ENCODE measurements around the gene MARK2.

MARK2 gene

DNA sequence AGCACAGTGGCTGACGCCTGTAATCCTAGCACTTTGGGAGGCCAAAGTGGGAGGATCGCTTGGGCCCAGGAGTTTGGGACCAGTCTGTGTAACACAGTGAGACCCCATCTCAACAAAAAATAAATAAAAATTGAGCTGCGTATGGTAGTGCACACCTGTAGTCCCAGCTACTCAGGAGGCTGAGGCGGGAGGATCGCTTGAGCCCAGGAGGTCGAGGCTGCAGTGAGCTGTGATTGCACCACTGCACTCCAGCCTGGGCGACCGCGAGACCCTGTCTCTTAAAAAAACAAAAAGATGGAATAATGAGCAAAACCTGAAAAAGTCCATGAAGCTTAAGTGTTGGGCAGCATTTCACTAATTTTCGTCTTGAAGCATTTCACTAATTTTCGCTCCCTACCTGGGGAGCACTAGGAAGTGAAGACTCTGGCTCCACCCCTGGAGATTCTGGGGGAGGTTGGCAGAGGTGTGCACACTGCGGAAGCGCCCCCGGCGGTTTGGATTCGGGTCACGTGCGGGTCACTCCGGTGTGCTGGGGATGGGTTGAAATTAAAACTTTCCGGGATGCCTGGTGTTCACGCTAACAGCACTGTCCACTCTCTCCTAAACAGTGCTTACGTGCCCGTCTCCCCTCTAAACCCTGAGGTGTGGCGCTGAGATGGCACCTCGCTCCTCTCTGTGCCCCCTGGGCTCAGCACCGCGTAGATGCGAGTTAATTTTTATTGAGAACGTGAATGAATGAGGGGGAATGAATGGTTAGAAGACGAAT, 99.0 kb downstream of the MARK2 start:
- DNase-seq = no peak

DNA sequence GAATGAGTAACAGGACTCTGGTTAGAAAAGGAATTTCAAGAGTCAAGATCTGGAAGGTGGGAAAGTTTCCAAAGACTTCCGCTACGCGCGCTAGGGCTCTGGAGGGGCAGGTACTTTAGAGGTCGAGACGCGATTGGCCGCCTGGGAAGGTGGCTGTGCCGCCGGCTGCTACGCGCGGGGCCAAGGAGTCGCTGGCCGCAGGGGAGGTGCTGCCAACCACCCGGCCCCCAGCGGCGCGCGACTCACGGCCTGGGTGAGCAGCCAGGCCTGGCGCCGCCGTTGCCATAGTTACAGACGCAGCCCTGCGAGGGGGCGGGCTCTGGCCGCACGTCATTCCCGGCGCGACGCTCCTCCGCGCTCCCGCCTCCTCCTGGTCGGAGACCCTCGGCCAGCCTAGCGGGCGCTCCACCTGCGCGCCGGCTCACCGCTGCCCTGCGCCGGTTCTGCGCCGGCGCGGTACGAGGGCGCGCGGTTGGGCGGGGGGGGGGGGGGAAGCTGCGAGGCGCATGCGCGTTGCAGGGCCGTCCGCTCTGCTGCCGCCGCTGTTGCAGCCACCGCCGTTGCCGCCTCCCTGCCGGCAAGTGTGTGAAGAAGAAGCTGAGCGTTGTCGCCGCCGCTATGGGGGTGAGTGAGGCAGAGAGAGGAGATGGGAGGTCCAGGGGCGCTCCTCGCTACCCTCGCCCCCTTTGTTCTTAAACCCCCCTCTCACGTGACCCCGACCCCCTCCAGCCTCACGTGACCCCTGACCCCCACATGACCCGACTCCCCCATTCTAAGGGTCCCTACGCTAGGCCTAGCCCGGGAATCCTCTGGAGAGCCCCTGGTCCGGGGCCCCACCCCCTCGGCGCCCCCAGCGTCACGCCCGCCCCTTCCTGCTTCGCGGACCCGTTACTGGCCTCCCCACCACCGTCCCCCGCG, 99.8 kb downstream of the MARK2 start, which contains the start of gene NAA40:
TSS of gene NAA40 (plus strand) at position 524 of the 918 bp plus-strand sequence. CDS start at position 619, 95 bp downstream.
- peak; percentile 86 for DNase-seq

DNA sequence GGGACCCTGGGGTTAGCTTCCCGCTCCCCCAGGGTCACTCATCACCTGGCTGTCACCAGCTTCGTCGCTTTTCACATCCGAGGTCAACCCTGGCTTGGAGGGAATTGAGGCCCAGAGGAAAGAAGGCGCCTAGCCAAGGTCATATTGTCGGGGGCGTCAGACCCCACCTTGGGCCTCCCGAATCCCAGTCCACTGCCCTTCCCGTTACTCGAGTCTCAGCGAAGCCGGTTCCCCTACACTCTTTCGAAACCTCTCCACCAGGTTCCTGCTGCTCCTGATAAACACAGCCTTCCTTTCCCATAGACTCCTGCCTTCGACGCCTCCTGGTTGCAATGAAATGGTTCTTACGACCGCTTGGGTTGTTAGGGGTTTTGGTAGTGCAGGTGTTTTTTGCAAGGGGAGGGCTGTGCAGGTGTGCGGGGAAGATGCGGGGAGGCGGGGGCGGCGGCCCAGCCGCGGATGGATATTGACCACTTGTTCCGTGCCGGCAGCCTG, 100.5 kb downstream of the MARK2 start:
- no peak for DNase-seq

DNA sequence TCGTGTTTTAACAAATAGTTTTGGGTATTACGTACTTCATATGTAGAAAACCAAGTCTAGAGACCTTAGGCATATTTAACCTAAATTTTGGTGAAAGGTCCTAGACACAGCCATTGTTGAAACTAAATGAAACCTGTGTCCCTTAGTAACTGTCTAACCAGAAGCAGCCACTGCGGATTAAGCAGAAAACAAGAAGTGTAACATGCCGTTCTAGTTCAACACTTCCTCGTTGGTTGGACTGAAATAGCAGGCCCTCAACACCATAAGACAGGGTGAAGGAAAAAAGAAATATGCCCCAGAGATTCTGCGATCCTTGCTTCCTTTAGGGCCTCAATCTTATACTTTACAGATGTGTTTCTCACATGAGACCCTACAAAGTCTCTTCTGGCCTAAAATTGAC, 101.9 kb downstream of the MARK2 start:
- DNase-seq = no peak

DNA sequence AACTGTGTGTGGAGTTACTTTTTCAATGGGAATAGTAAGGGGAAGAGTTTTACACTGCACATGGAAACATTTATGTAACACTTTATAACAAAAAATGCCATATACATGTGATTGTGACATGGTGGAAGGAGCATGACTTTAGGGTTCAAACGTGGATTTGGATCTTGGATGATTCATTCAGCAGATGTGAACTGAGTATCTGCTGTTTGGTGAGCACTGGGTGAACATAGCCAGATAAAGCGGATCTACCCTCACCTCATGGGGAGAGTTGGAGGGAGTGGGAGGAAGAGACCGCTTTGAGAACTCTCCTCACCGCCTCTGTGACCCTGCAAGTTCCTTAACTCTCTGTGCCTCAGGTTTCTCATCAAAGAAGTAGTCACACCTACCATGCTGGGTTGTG, 103.0 kb downstream of the MARK2 start:
- no peak for DNase-seq

DNA sequence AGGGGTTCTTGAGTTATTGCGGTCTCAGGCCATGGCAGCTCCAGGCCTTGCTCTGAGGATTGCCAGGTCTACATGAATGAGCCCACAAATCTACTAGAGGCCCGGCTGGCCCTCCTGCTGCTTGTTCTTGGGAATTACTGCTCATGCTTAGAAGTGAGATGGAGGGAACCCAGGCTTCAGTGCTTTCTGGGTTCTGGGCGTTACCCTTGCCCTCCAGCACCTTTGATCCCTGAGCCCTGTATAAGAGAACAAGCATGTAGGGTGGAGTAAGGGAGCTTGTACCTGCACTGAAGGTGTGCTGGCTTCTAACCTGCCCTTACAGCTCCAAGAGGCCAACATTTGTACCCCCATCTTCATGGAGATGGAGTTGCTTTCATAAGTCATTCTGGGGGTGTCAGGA, 103.9 kb downstream of the MARK2 start:
- DNase-seq = no peak

DNA sequence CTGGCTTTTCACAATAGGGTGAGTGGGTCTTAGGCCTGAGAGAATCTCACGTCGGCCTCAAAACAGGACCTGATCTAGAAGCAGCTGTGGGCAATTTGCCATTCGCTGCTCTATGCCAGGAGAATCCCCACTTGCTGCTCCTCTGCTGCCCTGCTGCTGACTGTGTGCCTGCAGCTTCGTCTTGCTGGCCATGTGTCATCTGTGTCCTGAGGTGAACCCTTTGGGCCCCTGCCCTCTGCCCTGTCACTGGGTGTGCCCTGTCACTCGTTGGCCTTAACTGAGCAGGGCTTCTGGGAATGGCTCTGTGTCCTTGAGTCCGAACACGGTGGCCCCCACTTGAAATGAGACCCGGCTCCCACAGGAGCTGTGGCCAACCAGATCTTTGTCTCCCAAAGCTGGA, 106.1 kb downstream of the MARK2 start:
- no peak for DNase-seq

DNA sequence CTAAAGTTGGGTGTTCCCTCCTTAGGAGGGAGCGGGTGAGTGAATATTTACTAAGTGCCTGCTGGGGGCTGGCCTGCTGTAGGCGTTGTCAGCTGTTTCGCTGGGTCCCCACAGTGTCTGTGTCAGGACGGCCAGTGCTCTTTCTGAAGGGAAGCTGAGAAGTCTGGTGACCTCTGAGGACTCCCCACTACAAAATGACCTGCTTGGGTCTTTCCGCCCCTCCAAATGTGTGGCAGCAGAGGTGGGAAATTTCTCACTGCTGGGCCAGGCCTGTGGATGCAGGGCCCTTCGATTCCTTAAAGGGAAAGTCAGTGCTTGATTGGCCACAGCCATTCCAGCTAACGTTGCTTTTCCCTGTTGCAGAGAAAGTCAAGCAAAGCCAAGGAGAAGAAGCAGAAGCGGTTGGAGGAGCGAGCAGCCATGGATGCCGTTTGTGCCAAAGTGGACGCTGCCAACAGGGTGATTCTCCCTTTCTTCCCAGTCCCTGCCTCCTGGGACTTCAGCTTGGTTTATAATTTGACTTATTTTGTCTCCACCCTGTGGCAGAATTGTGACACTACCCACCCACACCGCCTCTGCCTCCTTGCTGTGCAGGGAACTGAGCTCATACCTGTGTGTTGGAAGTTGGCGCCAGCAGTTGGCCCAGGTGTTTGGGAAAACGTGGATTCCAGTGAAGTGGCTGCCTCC, 106.7 kb downstream of the MARK2 start:
- DNase-seq = peak; percentile 25

DNA sequence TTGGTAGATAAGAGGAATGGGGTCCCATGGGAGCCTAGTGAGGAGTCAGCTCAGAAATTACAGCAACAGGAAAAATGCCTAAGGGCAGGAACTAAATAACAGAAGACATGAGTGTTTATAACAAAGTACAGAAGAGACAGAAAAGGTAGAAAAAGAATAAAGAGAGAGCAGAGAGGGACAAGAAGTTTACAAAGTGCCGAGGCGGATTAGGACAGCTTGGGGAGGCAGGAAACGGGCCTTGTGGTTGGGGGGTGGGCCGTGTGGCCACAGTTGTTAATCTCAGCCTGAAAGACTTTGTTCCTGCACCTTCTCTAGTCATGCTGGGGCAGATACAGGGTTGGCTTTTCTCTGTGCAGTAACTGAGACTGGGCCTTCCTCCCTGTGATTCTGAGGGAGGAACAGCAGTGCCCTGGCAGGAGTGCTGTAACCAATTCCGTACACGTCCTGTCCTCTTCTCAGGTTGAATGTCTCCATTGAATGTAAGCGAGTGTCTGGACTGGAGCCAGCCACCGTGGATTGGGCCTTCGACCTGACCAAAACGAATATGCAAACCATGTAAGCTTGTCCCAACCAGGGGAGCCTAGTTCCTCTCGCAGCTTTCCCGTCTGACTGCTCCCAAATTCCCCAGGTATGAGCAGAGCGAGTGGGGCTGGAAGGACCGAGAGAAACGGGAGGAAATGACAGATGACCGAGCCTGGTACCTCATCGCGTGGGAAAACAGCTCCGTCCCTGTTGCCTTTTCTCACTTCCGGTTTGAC, 113.0 kb downstream of the MARK2 start:
- DNase-seq = peak; percentile 15

DNA sequence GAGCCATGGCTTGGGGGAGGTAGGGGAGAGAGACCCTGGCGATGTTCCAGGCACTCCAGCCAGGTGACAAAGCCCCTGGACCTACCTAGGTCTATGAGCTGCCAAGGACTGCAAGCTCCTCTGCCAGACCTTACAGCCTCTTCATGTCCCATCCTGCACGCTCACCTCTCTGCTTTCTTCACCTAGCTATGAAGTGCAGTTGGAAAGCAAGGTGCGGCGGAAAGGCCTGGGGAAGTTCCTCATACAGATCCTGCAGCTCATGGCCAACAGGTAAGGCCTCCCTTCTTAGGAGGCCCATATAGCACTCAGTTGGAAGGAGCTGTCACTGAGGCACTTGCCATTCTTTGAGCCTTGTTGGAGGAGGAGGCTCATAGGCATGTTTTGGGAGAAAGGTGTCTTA, 113.7 kb downstream of the MARK2 start:
- DNase-seq = no peak

DNA sequence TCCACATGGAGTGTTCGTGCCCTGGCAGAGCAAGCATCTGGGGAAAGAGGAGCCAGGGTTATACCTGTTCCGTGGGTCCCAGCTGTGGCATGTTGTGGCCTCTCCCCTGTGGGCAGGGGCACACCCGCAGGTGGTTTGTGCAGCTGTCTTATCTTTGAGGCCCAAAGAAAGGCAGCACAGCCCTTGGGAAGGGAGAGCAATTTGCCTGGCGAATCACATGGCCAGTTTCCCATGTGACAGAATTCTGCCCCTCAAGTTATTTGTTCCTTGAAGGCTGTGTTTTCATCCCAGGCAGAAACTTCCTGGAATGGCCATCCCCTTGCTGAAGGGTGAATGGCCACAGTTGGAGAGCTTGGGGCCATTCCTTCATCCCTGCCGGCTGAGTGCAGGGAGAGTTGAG, 119.1 kb downstream of the MARK2 start:
- no peak for DNase-seq
